ENCODE results near the gene GDF3.
"Not testable (repeated sequence)": the region's sequence is repeated elsewhere in the genome, so short reads cannot be mapped to it uniquely, and the experiment has no call there.

Gene GDF3

GRCh38 chr12:7695566-7696197, at the start of gene GDF3:
Gene GDF3 (minus strand): TSS chr12:7695775. CDS start chr12:7695728, 47 bp downstream.
- FAIRE-seq: no peak

GRCh38 chr12:7732993-7733392, 37.4 kb upstream of the GDF3 start:
- FAIRE-seq: no peak

- FAIRE-seq: no peak
These were observed 35.9 kb upstream of the GDF3 start for GRCh38 chr12:7731486-7731885.

GRCh38 chr12:7730984-7731383, 35.4 kb upstream of the GDF3 start:
- not testable (repeated sequence) for FAIRE-seq

GRCh38 chr12:7729746-7730145, 34.2 kb upstream of the GDF3 start:
- no peak for FAIRE-seq

- FAIRE-seq: no peak
These were observed 28.4 kb upstream of the GDF3 start for GRCh38 chr12:7723926-7724325.

- FAIRE-seq: no peak
These were observed 24.6 kb upstream of the GDF3 start for GRCh38 chr12:7719946-7720730.

- no peak for FAIRE-seq
These were observed 20.8 kb upstream of the GDF3 start for GRCh38 chr12:7716381-7716780.

- no peak for FAIRE-seq
These were observed 17.4 kb upstream of the GDF3 start for GRCh38 chr12:7712841-7713442.

- no peak for FAIRE-seq
These were observed 15.6 kb upstream of the GDF3 start, which contains the start of gene DPPA3 for GRCh38 chr12:7711133-7711532. Gene DPPA3 (plus strand): TSS chr12:7711433. CDS start chr12:7711571, 138 bp downstream.

- FAIRE-seq: no peak
These were observed 14.5 kb upstream of the GDF3 start for GRCh38 chr12:7709969-7710675.

- FAIRE-seq: no peak
These were observed 10.3 kb upstream of the GDF3 start for GRCh38 chr12:7705846-7706245.

GRCh38 chr12:7695237-7695560, 376 bp downstream of the GDF3 start:
- no peak for FAIRE-seq

GRCh38 chr12:7694556-7695236, 879 bp downstream of the GDF3 start:
- no peak for FAIRE-seq

- FAIRE-seq: no peak
These were observed 1.8 kb downstream of the GDF3 start for GRCh38 chr12:7693793-7694192.

- FAIRE-seq: no peak
These were observed 14.0 kb downstream of the GDF3 start for GRCh38 chr12:7681535-7681934.

- no peak for FAIRE-seq
These were observed 16.1 kb downstream of the GDF3 start for GRCh38 chr12:7679251-7680045.

- no peak for FAIRE-seq
These were observed 16.8 kb downstream of the GDF3 start for GRCh38 chr12:7678744-7679143.

- not testable (repeated sequence) for FAIRE-seq
These were observed 18.1 kb downstream of the GDF3 start for GRCh38 chr12:7677432-7677888.

- not testable (repeated sequence) for FAIRE-seq
These were observed 20.1 kb downstream of the GDF3 start for GRCh38 chr12:7675455-7675854.

GRCh38 chr12:7668171-7668570, 27.4 kb downstream of the GDF3 start:
- no peak for FAIRE-seq

GRCh38 chr12:7667125-7667524, 28.4 kb downstream of the GDF3 start:
- FAIRE-seq: no peak

All from colon (tissue), 2 donors.